Measurements from ENCODE around the gene KCNK1. TPM values are rescaled to one million over a fixed set of nuclear protein-coding genes. Genes with fewer than 3 reads are reported as not detected.
A peak's percentile ranks its signal among the peaks of the same experiment; 100 is the strongest.

The KCNK1 gene
- total RNA-seq, 1 donor from 2014 or later = 5.7 TPM

- H3K9ac ChIP-seq (ENCODE audit: low read length) = no peak overlapping the region
- DNase-seq (ENCODE audit: low read depth) = no peak
- no peaks in the 10 kb centered on the region for H4K20me1 ChIP-seq (ENCODE audit: insufficient read depth, low read length)
- H3K27me3 Mint-ChIP-seq (ENCODE audit: low read depth, unreplicated experiment) = no peaks in the 10 kb centered on the region
- H3K4me1 Mint-ChIP-seq (ENCODE audit: low read depth, unreplicated experiment) = peaks cover 13% of the 10 kb centered on the region
- no peaks in the 10 kb centered on the region for H3K4me1 ChIP-seq (ENCODE audit: insufficient read depth, low read length)
- H2AFZ ChIP-seq (ENCODE audit: low read depth, low read length) = no peak overlapping the region
- H3K4me3 Mint-ChIP-seq (ENCODE audit: unreplicated experiment) = no peak overlapping the region
- H3K4me2 ChIP-seq (ENCODE audit: low read length) = no peak overlapping the region
- H3K27ac Mint-ChIP-seq (ENCODE audit: unreplicated experiment) = no peak overlapping the region
- TF ChIP-seq CTCF (IDR thresholded peaks at IDR 0.05; ENCODE audit: insufficient read depth, low read depth, low read length) (no peak), EZH2 (IDR thresholded peaks at IDR 0.05; ENCODE audit: insufficient read depth, low read length) (no peak)
- no peak for FAIRE-seq
- no peaks in the 10 kb centered on the region for H3K79me2 ChIP-seq (ENCODE audit: insufficient read depth, low read length)
- H3K36me3 Mint-ChIP-seq (ENCODE audit: low read depth, unreplicated experiment) = no peaks in the 10 kb centered on the region
- H3K27ac ChIP-seq (ENCODE audit: low read depth, low read length) = no peak overlapping the region
- H3K36me3 ChIP-seq (ENCODE audit: insufficient read depth, low read length) = no peaks in the 10 kb centered on the region
- no peaks in the 10 kb centered on the region for H3K9me3 ChIP-seq (ENCODE audit: insufficient read depth, low read depth, low read length)
- no peak overlapping the region for H3K4me3 ChIP-seq (ENCODE audit: insufficient read depth, low read depth, low read length)
- H3K9me3 Mint-ChIP-seq (ENCODE audit: unreplicated experiment) = no peaks in the 10 kb centered on the region
- no peaks in the 10 kb centered on the region for H3K27me3 ChIP-seq (ENCODE audit: insufficient read depth, low read length)
Measured at GRCh38 chr1:233661376-233662159, 47.7 kb downstream of the KCNK1 start.

DNA sequence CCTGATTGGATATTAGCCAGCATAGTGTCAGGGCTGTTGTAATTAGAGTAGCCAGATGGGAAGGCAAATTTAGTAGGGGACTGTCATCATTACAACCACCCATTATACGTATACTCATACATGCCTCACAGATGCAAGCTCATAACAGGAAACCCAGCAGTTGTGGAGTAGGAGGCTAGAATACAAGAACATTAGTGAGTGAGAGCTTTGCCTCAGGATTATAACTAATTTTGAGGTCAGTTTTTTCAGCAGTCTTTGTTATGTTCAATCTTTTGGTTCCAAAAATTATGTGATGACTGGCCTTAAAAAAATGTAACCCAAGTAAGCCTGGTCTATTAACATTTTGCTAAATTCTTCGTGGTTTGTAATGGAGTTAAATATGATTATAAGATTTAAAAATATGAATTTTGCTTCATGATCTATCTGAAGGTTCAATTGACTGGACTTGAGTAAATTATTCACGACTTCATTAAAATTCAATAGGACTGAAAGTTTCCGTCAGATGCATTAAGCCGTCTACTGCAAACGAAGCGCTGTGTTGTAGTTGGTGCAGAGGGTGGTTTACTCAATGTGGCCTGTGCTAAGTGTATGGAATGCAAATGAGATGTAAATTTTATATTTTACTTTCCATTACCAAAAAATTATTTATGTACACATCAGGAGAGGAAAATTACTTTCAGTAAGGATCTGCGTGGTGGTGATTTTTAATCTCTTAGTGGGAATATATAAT is 48.8 kb downstream of the KCNK1 start:
- FAIRE-seq (no peak), DNase-seq (ENCODE audit: low read depth) (peak; percentile 49)
- H3K4me3 ChIP-seq (ENCODE audit: insufficient read depth, low read depth, low read length) = no peak overlapping the region
- H3K4me2 ChIP-seq (ENCODE audit: low read length) = no peak overlapping the region
- no peaks in the 10 kb centered on the region for H3K27me3 ChIP-seq (ENCODE audit: insufficient read depth, low read length)
- Mint-ChIP-seq H3K27me3 (ENCODE audit: low read depth, unreplicated experiment) (no peaks in the 10 kb centered on the region), H3K4me1 (ENCODE audit: low read depth, unreplicated experiment) (peaks cover 13% of the 10 kb centered on the region), H3K9me3 (ENCODE audit: unreplicated experiment) (no peaks in the 10 kb centered on the region), H3K36me3 (ENCODE audit: low read depth, unreplicated experiment) (peaks cover 2% of the 10 kb centered on the region), H3K4me3 (ENCODE audit: unreplicated experiment) (no peak overlapping the region), H3K27ac (ENCODE audit: unreplicated experiment) (no peak overlapping the region)
- no peak overlapping the region for H2AFZ ChIP-seq (ENCODE audit: low read depth, low read length)
- no peak for TF ChIP-seq CTCF (IDR thresholded peaks at IDR 0.05; ENCODE audit: insufficient read depth, low read depth, low read length)
- TF ChIP-seq EZH2 (IDR thresholded peaks at IDR 0.05; ENCODE audit: insufficient read depth, low read length) = no peak
- H3K79me2 ChIP-seq (ENCODE audit: insufficient read depth, low read length) = no peaks in the 10 kb centered on the region
- no peaks in the 10 kb centered on the region for H3K36me3 ChIP-seq (ENCODE audit: insufficient read depth, low read length)
- H3K9ac ChIP-seq (ENCODE audit: low read length) = no peak overlapping the region
- H3K4me1 ChIP-seq (ENCODE audit: insufficient read depth, low read length) = no peaks in the 10 kb centered on the region
- no peaks in the 10 kb centered on the region for H4K20me1 ChIP-seq (ENCODE audit: insufficient read depth, low read length)
- H3K9me3 ChIP-seq (ENCODE audit: insufficient read depth, low read depth, low read length) = no peaks in the 10 kb centered on the region
- H3K27ac ChIP-seq (ENCODE audit: low read depth, low read length) = no peak overlapping the region
